Measurements from ENCODE around the gene MSH4.

Gene MSH4

DNA sequence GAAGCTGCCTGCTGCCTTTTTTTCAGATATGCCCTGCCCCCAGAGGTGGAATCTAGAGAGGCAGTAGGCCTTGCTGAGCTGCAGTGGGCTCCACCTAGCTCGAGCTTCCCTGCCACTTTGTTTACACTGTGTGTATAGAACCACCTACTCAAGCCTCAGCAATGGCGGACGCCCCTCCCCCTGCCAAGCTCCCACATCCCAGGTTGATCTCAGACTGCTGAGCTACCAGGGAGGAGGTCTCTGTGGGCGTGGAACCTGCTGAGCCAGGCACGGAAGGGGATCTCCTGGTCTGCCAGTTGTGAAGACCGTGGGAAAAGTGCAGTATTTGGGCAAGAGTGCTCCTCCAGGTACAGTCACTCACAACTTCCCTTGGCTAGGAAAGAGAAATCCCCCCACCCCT, 65.1 kb downstream of the MSH4 start:
- TF ChIP-seq, protein P1, sequence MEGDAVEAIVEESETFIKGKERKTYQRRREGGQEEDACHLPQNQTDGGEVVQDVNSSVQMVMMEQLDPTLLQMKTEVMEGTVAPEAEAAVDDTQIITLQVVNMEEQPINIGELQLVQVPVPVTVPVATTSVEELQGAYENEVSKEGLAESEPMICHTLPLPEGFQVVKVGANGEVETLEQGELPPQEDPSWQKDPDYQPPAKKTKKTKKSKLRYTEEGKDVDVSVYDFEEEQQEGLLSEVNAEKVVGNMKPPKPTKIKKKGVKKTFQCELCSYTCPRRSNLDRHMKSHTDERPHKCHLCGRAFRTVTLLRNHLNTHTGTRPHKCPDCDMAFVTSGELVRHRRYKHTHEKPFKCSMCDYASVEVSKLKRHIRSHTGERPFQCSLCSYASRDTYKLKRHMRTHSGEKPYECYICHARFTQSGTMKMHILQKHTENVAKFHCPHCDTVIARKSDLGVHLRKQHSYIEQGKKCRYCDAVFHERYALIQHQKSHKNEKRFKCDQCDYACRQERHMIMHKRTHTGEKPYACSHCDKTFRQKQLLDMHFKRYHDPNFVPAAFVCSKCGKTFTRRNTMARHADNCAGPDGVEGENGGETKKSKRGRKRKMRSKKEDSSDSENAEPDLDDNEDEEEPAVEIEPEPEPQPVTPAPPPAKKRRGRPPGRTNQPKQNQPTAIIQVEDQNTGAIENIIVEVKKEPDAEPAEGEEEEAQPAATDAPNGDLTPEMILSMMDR (conservative IDR thresholded peaks at IDR 0.05), result no peak
- TF ChIP-seq ZFX (IDR thresholded peaks at IDR 0.05), result no peak
- no peak overlapping the region for H3K27ac ChIP-seq

DNA sequence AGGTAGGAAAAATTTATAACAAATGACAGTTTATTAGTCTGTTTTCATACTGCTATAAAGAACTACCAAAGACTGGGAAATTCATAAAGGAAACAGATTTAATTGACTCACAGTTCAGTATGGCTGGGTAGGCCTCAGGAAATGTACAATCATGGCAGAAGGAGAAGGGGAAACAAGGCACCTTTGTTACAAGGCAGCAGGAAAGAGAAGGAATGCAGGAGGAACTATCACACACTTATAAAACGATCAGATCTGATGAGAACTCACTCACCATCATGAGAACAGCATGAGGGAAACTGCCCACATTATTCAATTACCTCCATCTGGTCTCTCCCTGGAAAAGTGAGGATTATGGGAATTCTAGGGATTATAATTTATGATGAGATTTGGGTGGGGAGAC, 74.3 kb downstream of the MSH4 start:
- no peak overlapping the region for H3K27ac ChIP-seq
- no peak for TF ChIP-seq ZFX (IDR thresholded peaks at IDR 0.05)
- TF ChIP-seq, protein P1 (conservative IDR thresholded peaks at IDR 0.05), result no peak

DNA sequence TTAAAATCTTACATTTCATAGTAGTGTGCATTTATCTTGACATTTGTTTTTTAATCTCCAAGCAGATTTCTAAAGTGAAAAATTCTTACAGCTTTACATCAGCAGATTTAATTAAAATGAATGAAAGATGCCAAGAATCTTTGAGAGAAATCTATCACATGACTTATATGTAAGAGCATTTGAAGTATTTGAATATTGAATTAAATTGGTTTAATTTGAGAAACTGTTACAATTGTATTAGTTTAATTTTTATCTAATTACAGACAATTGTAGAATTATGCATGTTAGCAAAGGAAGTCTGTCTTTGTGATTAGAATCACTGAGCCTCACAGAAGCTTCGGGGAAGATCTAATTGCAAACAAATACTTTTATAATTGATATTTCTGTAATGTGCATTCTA, 83.3 kb downstream of the MSH4 start:
- TF ChIP-seq ZFX (IDR thresholded peaks at IDR 0.05), result no peak
- TF ChIP-seq, protein P1 (conservative IDR thresholded peaks at IDR 0.05), result no peak
- H3K27ac ChIP-seq, result no peak overlapping the region

DNA sequence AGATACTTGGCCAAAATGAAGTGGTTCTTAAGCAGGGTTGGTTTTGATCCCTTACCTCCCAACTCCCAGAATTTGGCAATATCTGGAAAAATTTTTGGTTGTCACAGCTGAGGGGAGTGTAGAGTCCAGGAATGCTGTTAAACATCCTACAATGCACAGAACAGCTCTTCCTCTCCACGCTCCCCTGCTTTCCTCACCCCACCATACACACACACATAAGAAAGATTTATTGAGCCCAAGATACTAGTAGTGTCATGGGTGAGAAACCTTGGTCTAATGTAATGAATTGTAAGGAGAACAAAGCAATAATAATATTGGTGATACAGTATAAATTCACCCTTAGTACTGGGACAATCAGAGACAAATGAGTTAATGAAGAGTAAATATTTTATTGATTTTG, 87.8 kb downstream of the MSH4 start:
- TF ChIP-seq, protein P1 (conservative IDR thresholded peaks at IDR 0.05), result no peak
- no peak for TF ChIP-seq ZFX (IDR thresholded peaks at IDR 0.05)
- no peak overlapping the region for H3K27ac ChIP-seq

DNA sequence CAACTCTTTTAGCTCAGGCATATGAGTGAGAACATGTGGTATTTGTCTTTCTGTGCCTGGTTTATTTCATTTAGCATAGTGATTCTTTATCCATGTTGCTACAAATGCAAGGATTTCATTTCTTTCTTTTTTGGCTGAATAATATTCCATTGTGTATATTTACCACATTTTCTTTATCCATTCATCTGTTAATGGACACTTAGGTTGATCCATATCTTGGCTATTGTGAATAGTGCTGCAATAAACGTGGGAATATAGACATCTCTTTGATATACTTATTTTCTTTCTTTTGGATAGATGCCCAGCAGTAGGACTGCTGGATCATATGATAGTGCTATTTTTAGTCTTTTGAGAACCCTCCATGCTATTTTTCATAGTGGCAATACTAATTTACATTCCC, 104.7 kb downstream of the MSH4 start:
- H3K27ac ChIP-seq, result no peak overlapping the region
- TF ChIP-seq ZFX (IDR thresholded peaks at IDR 0.05), result no peak
- TF ChIP-seq, protein P1 (conservative IDR thresholded peaks at IDR 0.05), result no peak

DNA sequence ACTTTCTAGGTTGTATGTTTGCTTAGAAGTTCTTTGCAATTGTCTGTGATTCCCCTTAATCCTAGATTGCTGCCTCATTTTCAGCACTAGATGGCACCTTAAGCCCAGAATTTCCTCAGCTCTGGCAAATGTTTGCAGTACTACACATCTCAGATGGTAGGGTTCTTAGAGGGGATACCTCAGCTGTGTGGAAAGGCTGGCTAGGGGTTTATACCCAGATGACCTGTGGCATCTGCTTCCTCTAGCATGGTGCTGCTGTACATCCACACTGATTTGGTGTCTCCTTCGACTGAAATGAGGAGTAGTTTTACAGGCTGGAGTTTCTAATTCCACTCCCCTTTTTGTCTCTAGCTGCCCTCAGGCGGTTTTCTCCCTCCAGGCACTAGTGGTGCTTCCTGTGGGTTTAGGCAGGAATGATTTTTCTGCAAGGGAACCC, 112.1 kb downstream of the MSH4 start:
- TF ChIP-seq, protein P1 (conservative IDR thresholded peaks at IDR 0.05), result peak; percentile 68
- TF ChIP-seq ZFX (IDR thresholded peaks at IDR 0.05), result no peak

DNA sequence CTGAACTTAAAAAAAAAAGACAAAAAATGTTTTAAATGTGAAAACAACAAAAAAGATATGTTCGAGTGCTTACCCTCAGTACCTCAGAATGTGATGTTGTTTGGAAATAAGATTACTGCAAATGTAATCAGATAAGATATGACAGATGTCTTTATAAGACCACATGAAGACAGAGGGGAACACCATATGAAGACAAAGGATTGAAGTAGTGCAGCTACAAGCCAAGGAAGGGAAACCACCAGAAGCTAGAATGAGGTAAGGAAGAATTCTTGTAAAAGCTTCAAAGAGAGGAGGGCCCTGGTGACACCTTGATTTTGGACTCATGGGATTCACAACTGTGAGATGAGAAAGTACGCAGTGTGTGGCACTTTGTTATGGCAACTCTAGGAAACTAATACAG, 120.2 kb downstream of the MSH4 start:
- H3K27ac ChIP-seq, result no peak overlapping the region
- TF ChIP-seq, protein P1 (conservative IDR thresholded peaks at IDR 0.05), result no peak
- no peak for TF ChIP-seq ZFX (IDR thresholded peaks at IDR 0.05)

More for the DNA sequence above, 112.1 kb downstream of the MSH4 start:
- H3K27ac ChIP-seq, result no peak overlapping the region

Measured in C4-2B (cell line).